Heart left ventricle (tissue), 13 donors: ENCODE measurements around the gene PSMD11.

Source experiments
- CTCF ChIP-seq, 12 donors: fragments of 200-600 bp; sonication (generic) in 4 of 12; IDR thresholded peaks; one replicate each; pipeline versions ENCODE4 v1.5.0 to v1.8.0; 2018 to 2022; ENCODE audit warnings: antibody characterized with exemption in 12 of 12, mild to moderate bottlenecking in 5 of 12
- POLR2A ChIP-seq, 2 donors: fragments of 450-650 bp; IDR thresholded peaks; one replicate each; pipeline ENCODE4 v1.6.1; 2017; ENCODE audit warnings: antibody characterized with exemption in 2 of 2, mild to moderate bottlenecking in 2 of 2, moderate library complexity in 2 of 2
- donor health status: ischemic (EF 13 %, LVEDD 7.1; RV severe dilation, severe dysfunction).
- donor health status: DM: no; HTN: yes; CAD: no.
- donor health status: DM: no; HTN: no; CAD: no.
- donor health status: ischemic (EF 25% LVEDD 6.9; RV normal size, moderate dysfunction).
- donor health status: ischemic (EF 25% LVEDD 5.7; RV mildly dilated, moderate dysfunction).
- donor health status: ischemic (EF 35%, LVEDD 5.7; RV mildly dilated, moderate dysfunction).
- donor health status: nonischemic (EF 11% LVEDD 7.7; RV severe dilation, severe dysfunction).
- donor health status: DM: yes; HTN: yes; CAD: no.
- donor health status: PGD.
- donor health status: ischemic (EF 29% LVEDD 5.4; RV normal size, mild dysfunction).
- donor health status: nonischemic (EF 23%, LVEDD 6.1; RV moderate dilation, normal function).

- TF ChIP-seq CTCF (IDR thresholded peaks at IDR 0.05), result no peak
- TF ChIP-seq POLR2A (IDR thresholded peaks at IDR 0.05), result no peak
These were observed 75.2 kb downstream of the PSMD11 start for GRCh38 chr17:32519228-32520103.
